COLO829 (cell line): ENCODE data around the gene CNKSR3.
A peak's percentile ranks its signal among the peaks of the same experiment; 100 is the strongest.

ENCODE experiments used
- DNase-seq: peaks from one replicate; pipeline ENCODE4 v3.0.0; 2012; ENCODE audit warnings: low spot score

CNKSR3 gene

DNA sequence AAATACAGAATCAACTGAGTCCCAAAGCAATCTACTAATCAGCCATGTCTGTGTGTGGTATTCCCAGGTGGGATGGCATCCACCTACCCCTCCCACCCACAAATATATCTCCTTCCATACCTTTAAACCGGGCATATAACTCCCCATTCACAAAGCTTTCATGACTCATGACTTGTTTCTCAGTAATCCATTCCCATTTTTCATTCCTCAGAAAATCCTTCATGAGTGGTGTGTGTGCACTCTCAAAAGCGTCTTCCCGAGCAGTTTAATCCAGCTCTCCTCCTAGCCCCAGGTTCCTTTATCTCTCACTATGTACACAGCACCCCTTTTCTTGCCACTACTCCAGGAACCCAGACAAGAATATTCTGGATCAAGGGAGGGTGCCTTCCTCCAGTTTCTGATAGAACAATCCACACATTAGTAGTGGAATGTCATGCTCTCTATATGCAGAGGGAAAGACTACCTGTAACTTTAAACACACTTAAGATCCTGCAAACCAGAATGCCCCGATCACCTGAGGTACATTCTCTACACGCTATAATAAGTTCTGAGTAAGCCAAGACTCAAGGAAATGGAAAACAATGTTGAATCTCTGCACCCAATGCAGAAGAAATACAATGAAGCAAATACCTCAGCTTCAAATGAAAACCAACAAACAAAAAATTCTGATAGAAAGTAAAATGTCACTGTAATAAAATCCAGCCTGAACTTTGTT is 98.2 kb downstream of the CNKSR3 start:
- no peak for DNase-seq

DNA sequence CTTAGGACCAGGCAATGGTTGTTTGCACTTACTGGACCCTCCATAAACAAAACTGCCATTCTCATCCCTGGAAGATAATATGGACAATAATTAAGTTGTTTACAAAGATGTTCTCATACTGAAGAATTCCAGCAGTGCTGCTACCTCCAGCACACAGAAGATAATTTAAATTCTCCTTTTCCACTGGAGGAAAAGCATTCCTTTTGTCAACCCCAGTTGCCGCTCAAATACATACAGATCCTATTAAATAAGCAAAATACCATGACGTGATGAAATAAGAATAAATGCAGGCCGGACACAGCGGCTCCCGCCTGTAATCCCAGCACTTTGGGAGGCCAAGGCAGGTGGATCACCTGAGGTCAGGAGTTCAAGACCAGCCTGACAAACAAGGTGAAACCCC is 99.4 kb downstream of the CNKSR3 start:
- DNase-seq = no peak

DNA sequence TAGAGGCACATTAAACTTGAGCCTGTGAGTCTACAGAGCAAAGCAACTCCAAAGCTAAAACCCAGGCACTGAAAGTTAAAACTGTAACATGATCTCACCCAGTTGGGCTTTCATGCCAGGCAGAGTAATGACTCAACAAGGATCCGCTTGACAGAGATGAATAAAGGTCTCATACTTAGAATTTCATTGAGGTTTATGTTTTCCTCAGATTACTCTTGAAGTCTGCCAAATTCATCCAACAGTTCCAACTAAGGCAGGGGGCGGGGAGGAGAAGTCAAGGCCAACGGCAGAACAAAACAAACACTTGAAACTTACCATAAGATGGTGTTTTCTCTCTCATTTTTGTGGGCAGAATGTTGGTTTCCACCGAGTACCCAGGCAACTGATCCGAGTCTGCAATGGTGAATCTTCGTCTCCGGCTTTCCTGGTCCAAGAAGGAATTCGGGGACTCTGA is 99.8 kb downstream of the CNKSR3 start:
- peak; percentile 89 for DNase-seq

DNA sequence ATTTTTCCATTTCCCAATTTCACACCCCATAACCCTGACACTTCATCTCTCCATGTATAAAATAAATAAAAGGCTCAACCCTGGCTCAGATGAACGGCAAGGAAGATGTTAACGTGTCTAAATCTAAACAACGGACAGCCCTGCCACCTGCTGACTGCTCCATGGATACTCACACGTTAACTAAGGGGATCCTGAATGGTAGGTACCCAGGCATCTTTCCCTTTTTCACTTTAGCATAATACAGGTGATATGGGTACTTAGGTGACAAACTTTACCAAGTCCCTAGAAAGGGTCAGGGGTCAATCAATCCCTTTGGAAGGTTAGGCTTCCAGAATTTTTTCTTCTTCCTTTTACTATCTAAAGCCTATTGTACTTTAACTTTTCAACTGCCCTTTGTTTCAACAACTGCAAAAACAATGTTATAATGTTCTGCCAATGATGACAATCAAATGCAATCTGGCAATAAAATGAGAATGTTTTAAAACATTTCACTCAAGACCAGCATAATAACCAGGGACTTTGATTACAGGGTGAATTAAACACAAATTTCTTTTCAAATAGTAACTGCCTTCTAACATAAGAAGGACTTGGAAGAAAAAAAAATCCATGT is 101.5 kb downstream of the CNKSR3 start:
- DNase-seq = no peak

DNA sequence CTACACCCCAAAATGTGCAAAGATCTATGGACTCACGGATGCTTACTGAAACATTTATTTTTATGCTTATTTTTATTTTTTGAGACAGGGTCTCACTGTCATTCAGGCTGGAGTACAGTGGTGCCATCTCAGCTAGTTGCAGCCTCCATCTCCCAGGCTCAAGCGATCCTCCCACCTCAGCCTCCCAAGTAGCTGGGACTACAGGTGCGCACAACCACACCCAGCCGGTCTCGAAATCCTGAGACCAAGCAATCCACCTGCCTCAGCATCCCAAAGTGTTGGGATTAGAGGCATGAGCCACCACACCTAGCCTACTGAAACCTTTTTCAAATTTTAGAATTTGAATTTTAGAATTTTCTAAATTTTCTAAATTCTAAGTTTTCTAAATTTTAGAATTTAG is 103.0 kb downstream of the CNKSR3 start:
- no peak for DNase-seq

DNA sequence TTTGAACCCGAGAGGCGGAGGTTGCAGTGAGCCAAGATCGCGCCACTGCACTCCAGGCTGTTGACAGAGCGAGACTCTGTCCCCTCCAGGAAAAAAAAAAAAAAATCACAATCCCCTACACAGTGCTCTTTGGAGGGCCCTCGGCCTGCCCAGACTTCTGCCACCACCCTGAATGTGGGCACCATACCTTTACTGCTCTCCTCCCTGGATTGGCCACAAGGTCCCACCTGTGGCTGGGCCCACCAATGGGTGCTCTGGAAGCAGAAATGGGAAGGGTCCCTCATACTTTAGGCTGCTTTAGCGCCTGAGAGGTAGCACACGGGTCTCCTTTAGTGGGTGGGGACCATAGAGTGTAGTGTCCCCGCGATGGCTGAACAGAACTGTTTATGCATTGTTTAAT is 103.6 kb downstream of the CNKSR3 start:
- no peak for DNase-seq

DNA sequence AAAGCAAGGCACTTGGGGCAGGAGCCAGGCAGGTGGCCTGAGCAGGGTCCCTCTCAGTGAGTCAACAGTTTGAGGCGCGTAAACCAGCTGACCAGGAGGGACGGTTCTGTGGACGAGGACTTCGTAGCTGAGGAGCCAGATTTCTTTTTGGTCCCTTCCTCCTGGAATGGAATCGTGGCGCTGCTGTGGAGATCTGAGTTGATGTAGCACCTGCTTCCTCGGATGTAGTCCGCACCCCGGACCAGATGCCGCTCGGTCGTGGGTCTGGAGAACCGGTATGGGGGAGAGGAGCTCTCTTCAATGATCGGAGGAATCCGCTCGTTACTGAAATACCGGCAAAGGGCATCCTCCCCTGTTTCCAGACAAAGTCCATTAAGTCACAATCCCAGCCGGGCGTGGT is 104.2 kb downstream of the CNKSR3 start:
- DNase-seq = no peak

DNA sequence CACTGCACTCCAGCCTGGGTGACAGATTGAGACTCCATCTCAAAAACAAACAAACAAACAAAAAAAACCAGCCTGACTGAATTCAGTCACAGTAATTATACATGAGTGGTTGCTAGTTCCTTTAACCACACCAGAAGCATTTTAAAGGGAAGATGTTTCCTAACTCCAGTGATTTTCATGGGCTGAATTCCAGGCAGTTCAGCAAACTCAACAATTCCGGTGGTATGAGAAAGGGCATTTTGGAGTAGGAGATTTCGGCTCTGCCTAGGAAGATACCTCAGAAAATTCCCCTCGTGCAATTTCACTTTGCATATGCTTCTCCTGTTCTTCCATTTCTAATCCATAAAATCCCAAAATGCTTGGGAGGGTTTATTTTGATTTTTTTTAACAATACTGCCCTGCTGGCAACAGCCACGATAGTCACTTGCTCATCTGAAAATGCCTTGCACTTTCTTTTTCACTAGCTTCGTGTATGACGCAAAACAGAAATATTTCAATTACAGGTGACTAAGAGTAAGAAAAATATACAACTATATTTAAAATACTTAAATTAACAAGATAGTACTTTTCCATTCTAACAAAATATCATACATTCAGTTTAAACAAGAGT is 105.6 kb downstream of the CNKSR3 start:
- no peak for DNase-seq

DNA sequence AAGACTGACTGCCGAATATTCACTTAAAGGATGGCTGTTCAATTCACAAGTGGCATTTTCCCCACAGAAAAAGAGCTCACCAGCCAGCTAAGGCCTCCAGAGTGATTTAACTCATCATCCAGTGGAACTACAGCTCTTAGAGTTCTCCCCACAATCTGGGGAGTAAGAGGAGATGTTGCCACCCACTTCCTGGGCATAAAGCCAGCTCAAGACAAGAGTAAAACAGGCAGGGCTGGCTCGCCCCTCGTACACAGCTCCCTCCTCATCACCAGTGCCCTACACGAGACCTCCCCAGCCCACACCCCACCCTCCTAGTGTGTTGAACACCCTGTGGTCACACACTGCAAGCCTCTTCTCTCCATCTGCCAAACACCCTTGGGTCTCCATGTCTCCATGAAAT is 106.7 kb downstream of the CNKSR3 start:
- no peak for DNase-seq

DNA sequence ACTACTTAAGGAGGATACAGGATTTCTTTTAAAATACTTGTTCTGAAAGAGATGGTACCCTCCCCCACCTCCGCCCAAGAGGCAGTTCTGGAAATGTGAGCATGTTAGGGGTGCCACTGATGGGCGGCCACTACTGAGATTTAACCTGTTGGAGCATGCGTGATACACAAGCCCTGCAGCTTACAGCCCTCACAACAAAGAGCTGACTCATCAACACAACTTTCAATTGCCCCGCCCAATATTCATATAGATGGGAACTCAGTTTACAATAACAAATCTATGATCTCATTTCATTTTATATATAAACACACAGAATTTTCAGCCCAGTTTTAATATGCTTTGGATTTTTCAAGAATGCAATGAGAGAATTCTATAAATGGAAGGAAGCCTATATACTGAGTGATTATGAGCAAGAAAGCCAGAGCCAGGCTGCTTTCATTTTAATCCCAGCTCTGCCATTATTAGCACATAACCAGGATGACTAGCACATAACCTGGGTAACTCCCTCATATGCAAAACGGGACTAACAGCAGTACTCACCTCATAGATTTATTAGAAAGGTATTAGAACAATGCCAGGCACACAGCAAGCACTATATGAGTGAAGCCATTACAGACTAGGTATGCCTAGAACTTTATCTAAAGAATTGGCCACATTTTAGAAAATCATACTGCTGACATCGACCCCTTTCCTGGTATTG is 108.3 kb downstream of the CNKSR3 start:
- no peak for DNase-seq

DNA sequence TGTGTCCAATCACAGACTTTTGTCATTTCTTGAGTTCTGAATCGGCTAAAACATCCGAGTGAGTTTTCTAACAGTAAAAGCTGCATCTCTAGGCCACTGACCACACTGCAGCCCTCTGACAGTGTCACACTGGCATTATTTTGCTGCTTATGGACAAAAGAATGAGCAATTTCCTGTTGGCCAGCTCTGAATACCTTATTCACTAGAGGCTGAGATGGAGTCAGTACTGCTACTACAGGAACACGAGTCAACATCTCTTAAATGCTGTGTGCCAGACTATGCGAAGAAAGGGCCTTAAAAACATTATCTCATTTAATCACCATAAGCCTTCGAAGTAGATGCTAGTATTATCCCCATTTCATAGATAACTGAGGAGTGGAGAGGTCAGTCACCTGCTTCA is 111.4 kb downstream of the CNKSR3 start:
- DNase-seq = peak; percentile 43

DNA sequence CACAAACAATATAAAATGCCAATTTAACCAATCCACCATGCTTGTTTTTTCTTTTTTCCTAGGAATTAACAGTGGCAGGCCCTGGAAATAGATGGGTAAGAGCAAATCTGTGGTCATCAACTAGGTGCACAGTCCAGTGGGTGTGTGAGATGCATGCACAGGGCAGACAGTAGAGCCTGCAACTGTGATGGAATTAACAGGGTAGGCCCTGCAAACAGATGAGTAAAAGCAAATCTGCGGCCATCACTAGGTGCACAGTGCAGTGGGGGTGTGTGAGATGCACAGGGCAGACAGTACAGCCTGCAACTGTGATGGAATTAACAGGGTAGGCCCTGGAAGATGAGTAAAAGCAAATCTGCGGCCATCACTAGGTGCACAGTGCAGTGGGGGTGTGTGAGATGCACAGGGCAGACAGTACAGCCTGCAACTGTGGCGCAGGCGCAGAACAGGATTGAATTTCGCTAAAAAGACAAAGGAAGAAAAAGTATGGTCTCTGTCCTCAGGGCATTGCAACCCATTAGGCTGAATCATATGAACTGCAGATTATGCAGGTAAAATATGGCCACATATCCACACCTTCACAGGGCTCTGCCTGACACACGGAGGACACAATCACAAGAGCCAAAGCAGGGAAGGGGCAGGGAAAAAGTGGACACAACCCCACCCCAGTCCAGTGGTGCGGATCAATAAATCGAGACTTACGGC is 112.8 kb downstream of the CNKSR3 start:
- no peak for DNase-seq

DNA sequence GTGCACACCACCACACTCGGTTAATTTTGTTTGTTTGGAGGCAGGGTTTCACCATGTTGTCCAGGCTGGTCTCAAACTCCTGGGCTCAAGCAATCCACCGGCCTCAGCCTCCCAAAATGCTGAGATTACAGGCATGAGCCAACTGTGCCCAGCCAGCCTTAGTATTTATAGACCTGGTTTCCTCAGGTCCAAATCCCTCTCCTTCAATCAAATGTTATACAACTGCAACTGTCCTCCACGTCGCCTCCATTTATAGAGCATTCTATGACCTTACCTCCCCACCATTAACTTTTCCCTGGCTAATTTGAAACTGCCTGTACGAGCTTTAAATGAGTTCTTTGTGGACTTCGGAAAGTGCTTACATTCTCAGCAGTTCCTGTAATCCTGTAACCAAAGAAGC is 114.6 kb downstream of the CNKSR3 start:
- DNase-seq = peak; percentile 26

DNA sequence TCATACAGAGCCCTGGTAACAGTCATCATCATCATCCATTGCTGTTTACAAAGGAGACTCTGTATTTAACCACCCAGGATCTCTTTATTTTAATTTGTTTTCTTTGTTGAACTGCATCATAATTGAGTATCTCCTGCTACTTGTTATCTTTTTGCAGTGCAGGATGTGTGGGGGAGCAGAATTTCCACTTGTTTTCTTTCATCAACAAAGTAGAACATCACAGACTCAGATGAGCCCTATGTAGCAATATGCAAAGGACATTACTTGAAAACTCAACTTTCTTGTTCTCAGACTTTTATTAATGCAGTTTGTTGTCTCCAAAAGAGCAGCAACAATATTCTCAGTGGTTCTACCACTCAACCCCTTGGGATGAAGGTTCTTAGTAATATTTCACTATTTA is 115.2 kb downstream of the CNKSR3 start:
- peak; percentile 45 for DNase-seq

DNA sequence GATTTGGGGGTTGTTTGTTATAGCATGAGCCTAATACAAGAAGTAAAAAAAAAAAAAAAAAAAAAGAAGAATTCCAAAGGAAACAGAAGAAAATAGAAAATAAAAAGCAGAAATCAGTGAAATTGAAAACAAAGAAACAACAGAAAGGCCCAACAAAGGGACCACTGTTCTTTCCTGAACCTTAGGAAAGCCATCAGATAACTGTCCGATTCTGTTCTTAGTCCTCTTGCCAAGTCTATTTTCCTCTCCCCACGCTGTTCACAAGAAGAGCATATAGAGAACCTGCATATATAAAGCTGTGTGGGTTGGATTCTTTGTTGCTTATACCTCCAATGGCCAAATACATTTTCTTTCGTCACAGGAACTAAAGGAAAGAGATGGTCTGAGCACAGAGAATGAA is 115.9 kb downstream of the CNKSR3 start:
- peak; percentile 82 for DNase-seq

DNA sequence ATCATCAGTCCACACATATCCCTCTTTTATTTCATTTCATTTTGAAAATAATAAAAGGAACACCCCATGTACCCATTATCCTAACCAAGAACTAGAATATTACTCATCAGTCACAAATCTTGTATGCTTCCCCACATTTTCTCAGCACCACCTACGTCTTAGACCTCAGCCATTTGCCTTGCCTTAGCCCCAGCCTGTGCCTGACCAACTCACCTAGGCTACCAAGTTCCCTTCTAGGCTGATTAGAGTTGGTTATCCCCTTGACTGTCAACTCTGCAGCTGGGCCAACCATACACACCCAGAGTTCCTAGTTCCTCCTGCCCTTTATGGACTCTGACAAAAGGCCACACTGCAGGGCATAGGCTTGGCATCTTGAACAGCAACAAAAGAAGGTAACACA is 120.5 kb downstream of the CNKSR3 start:
- no peak for DNase-seq

DNA sequence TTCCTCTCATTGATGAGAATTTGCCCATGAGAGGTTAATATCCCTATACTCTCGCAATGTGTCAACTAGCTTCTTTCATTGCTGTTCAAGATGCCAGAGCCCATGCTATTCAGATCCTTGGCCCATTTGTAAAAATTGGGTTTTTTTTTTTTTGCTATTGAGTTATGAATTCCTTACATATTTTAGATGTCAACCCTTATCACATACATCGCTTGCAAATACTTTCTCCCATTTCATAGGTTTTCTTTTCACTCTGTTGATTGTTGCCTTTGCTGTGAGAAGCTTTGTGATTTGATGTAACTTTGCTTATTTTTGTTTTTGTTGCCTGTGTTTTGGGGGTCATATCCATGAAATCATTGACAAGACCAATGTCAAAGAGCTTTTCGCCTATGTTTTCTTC is 121.7 kb downstream of the CNKSR3 start:
- no peak for DNase-seq

DNA sequence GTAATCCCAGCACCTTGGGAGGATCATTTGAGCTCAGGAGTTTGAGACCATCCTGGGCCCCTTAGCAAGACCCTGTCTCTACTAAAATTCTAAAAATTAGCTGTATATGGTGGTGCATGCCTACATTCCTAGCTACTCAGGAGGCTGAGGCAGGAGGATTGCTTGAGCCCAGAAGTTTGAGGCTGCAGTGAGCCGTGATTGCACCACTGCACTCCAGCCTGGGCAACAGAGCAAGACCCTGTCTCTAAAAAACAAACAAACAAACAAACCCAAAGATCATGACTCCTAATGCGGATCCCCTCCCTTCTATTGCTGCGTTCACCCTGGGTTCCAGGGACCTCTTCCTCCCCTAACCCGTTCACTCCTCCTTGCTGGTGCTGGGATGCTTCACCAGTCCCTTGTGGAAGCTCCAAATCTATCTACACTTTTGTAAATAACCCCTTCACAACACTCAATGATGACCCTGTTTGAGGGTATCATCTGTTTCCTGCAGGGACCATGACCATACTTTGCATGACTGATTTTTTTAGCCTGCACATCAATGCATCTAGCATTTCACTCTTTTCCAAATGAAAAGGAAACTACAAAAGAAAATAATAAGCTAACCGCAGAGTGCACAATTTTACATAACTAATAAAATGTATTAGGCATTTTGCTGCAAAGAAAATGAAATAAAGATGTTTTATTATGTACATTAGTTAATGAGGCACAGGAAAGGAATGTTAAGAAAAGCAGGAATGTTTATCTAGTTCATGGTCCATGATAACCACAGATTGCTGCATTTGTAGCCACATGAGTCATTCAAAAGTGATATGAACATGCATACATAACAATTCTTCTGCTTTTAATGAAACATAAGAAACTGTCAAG is 123.4 kb downstream of the CNKSR3 start:
- peak; percentile 37 for DNase-seq

DNA sequence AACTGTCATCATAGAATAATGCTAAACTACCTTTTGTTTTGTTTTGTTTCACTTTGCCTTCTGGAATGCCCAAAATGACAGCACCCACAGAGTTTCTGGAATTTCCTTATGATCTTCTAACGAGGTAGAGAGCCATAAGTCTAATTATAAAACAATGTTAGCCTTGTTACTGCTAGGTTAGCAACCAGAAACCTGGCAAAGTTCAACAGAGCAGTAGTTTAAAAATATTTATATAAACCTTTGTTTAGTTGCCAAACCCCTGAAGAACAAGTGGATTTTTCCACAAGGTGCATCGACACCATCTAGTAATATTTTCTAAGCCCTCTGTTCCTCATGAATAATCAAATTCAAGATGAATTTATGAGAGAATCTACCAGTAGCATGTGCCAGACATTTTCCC is 126.3 kb downstream of the CNKSR3 start:
- DNase-seq = no peak

DNA sequence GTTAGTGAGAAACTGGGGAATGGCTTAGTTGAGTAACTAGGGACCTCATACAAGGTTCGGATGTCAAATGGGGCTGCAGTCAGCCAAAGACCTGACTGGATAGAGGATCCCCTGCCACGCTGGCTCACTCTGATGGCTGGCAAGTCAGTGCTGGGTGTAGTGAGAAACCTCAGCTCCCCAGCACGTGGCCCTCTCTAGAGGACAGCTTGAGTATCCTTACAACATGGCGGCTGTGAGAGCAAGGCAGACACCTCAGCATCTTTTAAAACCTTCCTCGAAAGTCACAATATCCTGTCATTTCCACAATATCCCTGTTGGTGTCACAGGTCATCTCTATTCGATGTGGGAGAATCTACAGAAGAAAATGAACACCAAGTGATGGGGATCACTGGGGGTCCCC is 127.2 kb downstream of the CNKSR3 start:
- DNase-seq = no peak

DNA sequence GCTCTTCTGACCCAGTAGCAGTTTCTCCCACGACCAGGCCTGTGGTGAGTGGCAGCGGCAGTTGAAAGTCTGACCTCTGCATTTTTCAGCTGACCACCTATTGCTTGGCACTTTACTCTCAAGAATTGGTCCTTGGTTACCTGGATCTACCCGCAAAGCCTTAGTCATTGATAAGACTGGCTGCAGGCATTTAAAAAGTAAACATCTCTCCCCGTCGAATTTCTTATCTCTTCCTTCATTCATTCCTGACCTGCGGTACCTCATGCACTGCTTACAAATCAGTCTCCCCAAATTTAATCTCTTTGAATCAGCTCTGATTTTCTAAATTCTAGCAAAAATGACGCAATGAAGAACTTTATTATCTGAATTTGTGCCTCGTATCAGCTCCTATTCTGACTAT is 127.7 kb downstream of the CNKSR3 start:
- no peak for DNase-seq
